GM12878 (cell line): ENCODE measurements around the gene ABCG4. TPM values are rescaled to one million over a fixed set of nuclear protein-coding genes. Genes with fewer than 3 reads are reported as not detected.

Source experiments
- ATAC-seq: fragments of 200-7000 bp; cut with Tn5 transposase; 3 replicates; pipeline ENCODE4 v1.9.1; 2020; ENCODE audit warnings: mild to moderate bottlenecking, moderate library complexity
- BruUV-seq: library from RNA; stranded (reverse); fragments of 400-500 nt; replicated peaks from 2 replicates; lab custom pipeline; 2021; lab: Mats Ljungman, UMichigan
- CTCF ChIA-PET: fragments of 300-600 bp; sonication (Branson Sonifier 250); formaldehyde crosslinking; extraction: SDS; loops from one replicate; lab custom pipeline; 2021; ENCODE audit warnings: inconsistent platforms; lab: Yijun Ruan, JAX
- POLR2A ChIA-PET: fragments of 350-600 bp; formaldehyde crosslinking; extraction: SDS; loops from one replicate; lab custom pipeline; 2021; ENCODE audit warnings: inconsistent platforms; lab: Charles Lee
- RAD21 ChIA-PET: fragments of 300-600 bp; sonication (Branson Sonifier 250); formaldehyde crosslinking; loops from one replicate; lab custom pipeline; 2023; ENCODE audit warnings: antibody characterized with exemption; ENCODE audit not compliant: unreplicated experiment; lab: Charles Lee
- SMC1A ChIA-PET: fragments of 300-600 bp; sonication (Branson Sonifier 250); formaldehyde crosslinking; loops from one replicate; lab custom pipeline; 2023; ENCODE audit not compliant: unreplicated experiment, uncharacterized antibody; lab: Charles Lee
- DNase-seq: peaks from one replicate; pipeline ENCODE4 v3.0.0-alpha.2; 2011; ENCODE audit warnings: low read depth, low spot score
- FAIRE-seq: peaks from 3 replicates; lab custom pipeline; 2011; peaks lifted over from hg19 to GRCh38; lab: Jason Lieb, UNC
- H2AFZ ChIP-seq: 2 replicates; pipeline ENCODE4 v1.6.0; 2011; ENCODE audit warnings: low read depth, low read length, control low read depth; ENCODE audit not compliant: control insufficient read depth
- H3K27ac ChIP-seq: 2 replicates; pipeline ENCODE4 v1.5.1; 2011; ENCODE audit warnings: control low read depth; ENCODE audit not compliant: control insufficient read depth, insufficient read depth
- H3K27me3 ChIP-seq, 2 experiments: replicated peaks in 1 of 2; 2 replicates each; pipeline versions ENCODE4 v1.6.0 to v1.6.1; 2011; ENCODE audit warnings: low read length in 1 of 2; ENCODE audit not compliant: control insufficient read depth in 2 of 2, insufficient read depth in 2 of 2
- H3K36me3 ChIP-seq, 2 experiments: 2 replicates each; pipeline ENCODE4 v1.5.1; 2011; ENCODE audit warnings: low read length in 1 of 2; ENCODE audit not compliant: control insufficient read depth in 2 of 2, insufficient read depth in 2 of 2
- H3K4me1 ChIP-seq: 2 replicates; pipeline ENCODE4 v1.6.1; 2011; ENCODE audit warnings: mild to moderate bottlenecking, low read length, moderate library complexity, mixed read lengths; ENCODE audit not compliant: control insufficient read depth, insufficient read depth
- H3K4me2 ChIP-seq: 2 replicates; pipeline ENCODE4 v1.6.0; 2011; ENCODE audit warnings: control low read depth; ENCODE audit not compliant: control insufficient read depth, insufficient read depth
- H3K4me3 ChIP-seq: fragments of 200-600 bp; sonication (generic); 2 replicates; pipeline ENCODE4 v1.5.1; 2016
- H3K79me2 ChIP-seq: 2 replicates; pipeline ENCODE4 v1.6.0; 2011; ENCODE audit warnings: low read length; ENCODE audit not compliant: control insufficient read depth, insufficient read depth
- H3K9ac ChIP-seq: 2 replicates; pipeline ENCODE4 v1.8.0; 2011; ENCODE audit warnings: low read length, control low read depth, mixed read lengths; ENCODE audit not compliant: control insufficient read depth, insufficient read depth
- H3K9me3 ChIP-seq: replicated peaks from 3 replicates; pipeline ENCODE4 v1.5.1; 2011; ENCODE audit warnings: mild to moderate bottlenecking, low read length; ENCODE audit not compliant: control insufficient read depth, insufficient read depth
- H4K20me1 ChIP-seq: 2 replicates; pipeline ENCODE4 v1.6.0; 2011; ENCODE audit not compliant: control insufficient read depth, insufficient read depth
- CHD1 ChIP-seq: IDR thresholded peaks from 2 replicates; pipeline ENCODE4 v1.6.1; 2012; ENCODE audit warnings: low read depth, low read length, improper control_type of control experiment
- E2F4 ChIP-seq: IDR thresholded peaks from 2 replicates; pipeline ENCODE4 v1.6.1; 2012; ENCODE audit warnings: low read depth, low read length, improper control_type of control experiment
- EP300 ChIP-seq, 2 experiments: fragments of 150-350 bp in 1 of 2; IDR thresholded peaks; 2 replicates each; pipeline ENCODE4 v1.6.1; 2011 to 2012; ENCODE audit warnings: low read depth in 2 of 2, low read length in 2 of 2, borderline replicate concordance in 1 of 2, improper control_type of control experiment in 1 of 2, inconsistent platforms in 1 of 2; ENCODE audit not compliant: control insufficient read depth in 1 of 2
- EZH2 ChIP-seq: IDR thresholded peaks from 2 replicates; pipeline ENCODE4 v1.6.1; 2012; ENCODE audit warnings: low read depth, mild to moderate bottlenecking, control low read depth, inconsistent platforms, low read length, borderline replicate concordance; ENCODE audit not compliant: control insufficient read depth
- FOXM1 ChIP-seq: IDR thresholded peaks from 2 replicates; pipeline ENCODE4 v1.6.1; 2012; ENCODE audit warnings: low read depth, mild to moderate bottlenecking, inconsistent platforms, low read length, moderate library complexity
- HCFC1 ChIP-seq: fragments of 150-350 bp; IDR thresholded peaks from 2 replicates; pipeline ENCODE4 v1.6.1; 2014; ENCODE audit warnings: low read length
- JUND ChIP-seq: IDR thresholded peaks from 2 replicates; pipeline ENCODE4 v1.6.1; 2012; ENCODE audit warnings: low read depth, mild to moderate bottlenecking, low read length, improper control_type of control experiment, moderate library complexity
- NRF1 ChIP-seq: conservative IDR thresholded peaks from 2 replicates; pipeline ENCODE4 v1.6.1; 2011; ENCODE audit warnings: mild to moderate bottlenecking, low read depth, low read length, improper control_type of control experiment
- TARDBP ChIP-seq: IDR thresholded peaks from 2 replicates; pipeline ENCODE4 v1.6.1; 2016; ENCODE audit warnings: borderline replicate concordance
- WGBS: methylation state at CpG from one replicate; pipeline ENCODE4 v1.1.6; 2016; ENCODE audit warnings: low lambda C conversion rate; ENCODE audit not compliant: insufficient replicate concordance, insufficient coverage; ENCODE audit errors: missing lambda C conversion rate; 5-methylcytosine and 5-hydroxymethylcytosine counted together
- in situ Hi-C: fragments of 300-500 bp; cut with MboI; formaldehyde crosslinking; loops from 9 replicates; pipeline ENCODE4 v1.14.3; 2018; ENCODE audit warnings: mixed read lengths
- intact Hi-C: fragments of 100-400 bp; cut with micrococcal nuclease; formaldehyde crosslinking; loops from one replicate; pipeline ENCODE4 v1.14.2; 2022; ENCODE audit not compliant: unreplicated experiment
- polyA plus RNA-seq, 11 experiments: library from polyadenylated mRNA; depleted of rRNA in 4 of 11; unstranded in 6 of 11; stranded (reverse) in 5 of 11; fragments of >200 nt; fragmentation: Nextera tagmentation in 4 of 11; fragmentation: Illumina TruSeq in 1 of 11; extraction: Ambion mirVana in 4 of 11; extraction: Trizol in 1 of 11; gene quantifications; 1 replicate in 1 of 11; 2 replicates in 10 of 11; pipeline versions ENCODE4 v1.2.1 to v1.2.3, GENCODE V29; 2011 to 2016; ENCODE audit warnings: inconsistent platforms in 2 of 11, missing spikeins in 2 of 11, low read depth in 1 of 11
- total RNA-seq, 4 experiments: library from RNA; depleted of rRNA in 3 of 4; stranded (reverse); fragments of >200 nt in 3 of 4; fragmentation: Illumina TruSeq in 1 of 4; extraction: Trizol in 1 of 4; gene quantifications; 2 replicates each; pipeline versions ENCODE4 v1.2.1 to v1.2.3, GENCODE V29; 2013 to 2021
- TF ChIP-seq, protein P1 (sequence below): fragments of 450-650 bp; IDR thresholded peaks from 2 replicates; pipeline ENCODE4 v1.6.1; 2016; ENCODE audit warnings: mild to moderate bottlenecking

ABCG4 gene
- total and polyA plus RNA-seq, 10 of the 15 experiments (the other 5 are each of a cell fraction or from before 2014, with no cell fraction given): not detected

- ATAC-seq: no peak
- WGBS: 50% methylated on average over 2 of the region's 2 CpGs
- Histone ChIP-seq H3K9ac (peak overlapping the region; percentile 82), H3K27me3 (no peaks in the 10 kb centered on the region), H3K79me2 (peaks cover 26% of the 10 kb centered on the region), H2AFZ (peak overlapping the region; percentile 76; the same call in 1 of the 2 replicates), H3K4me3 (peak overlapping the region; percentile 96; the same call in 1 of the 2 replicates), H3K4me1 (peaks cover 19% of the 10 kb centered on the region), H3K4me2 (peak overlapping the region; percentile 86), H4K20me1 (no peaks in the 10 kb centered on the region), H3K36me3 (peaks cover 17 to 19% of the 10 kb centered on the region in 2 experiments), H3K27ac (peak overlapping the region; percentile 20), H3K9me3 (no peaks in the 10 kb centered on the region)
- ChIA-PET CTCF (interaction anchor here (0.8 to 1.9 kb wide), 12 partner anchors 9 to 215 kb away, joined by 3 to 10 read pairs (median 4); partner anchors contain the start of genes HINFP and TRAPPC4), RAD21 (interaction anchor here (0.8 to 1.5 kb wide), 4 partner anchors 9 to 88 kb away, joined by 3 to 7 read pairs (median 4); partner anchors contain the start of genes HINFP and HMBS), SMC1A (interaction anchor here (0.7 to 2.6 kb wide), 7 partner anchors 10 to 216 kb away, joined by 3 to 32 read pairs (median 3); partner anchors contain the start of genes HINFP and VPS11), POLR2A (interaction anchor here (0.5 to 7.2 kb wide), 9 partner anchors 12 to 220 kb away, joined by 3 to 76 read pairs (median 4); partner anchors contain the start of genes CBL, HINFP, HMBS and VPS11)
- BruUV-seq: no TSS peak
- DNase-seq: no peak
- in situ Hi-C loops (no loop called here), intact Hi-C loops (loop anchor here (5.0 kb wide), 1 partner anchor 88 kb away; no protein-coding TSS in a partner anchor)
- no peak for FAIRE-seq
- TF ChIP-seq, protein P1, sequence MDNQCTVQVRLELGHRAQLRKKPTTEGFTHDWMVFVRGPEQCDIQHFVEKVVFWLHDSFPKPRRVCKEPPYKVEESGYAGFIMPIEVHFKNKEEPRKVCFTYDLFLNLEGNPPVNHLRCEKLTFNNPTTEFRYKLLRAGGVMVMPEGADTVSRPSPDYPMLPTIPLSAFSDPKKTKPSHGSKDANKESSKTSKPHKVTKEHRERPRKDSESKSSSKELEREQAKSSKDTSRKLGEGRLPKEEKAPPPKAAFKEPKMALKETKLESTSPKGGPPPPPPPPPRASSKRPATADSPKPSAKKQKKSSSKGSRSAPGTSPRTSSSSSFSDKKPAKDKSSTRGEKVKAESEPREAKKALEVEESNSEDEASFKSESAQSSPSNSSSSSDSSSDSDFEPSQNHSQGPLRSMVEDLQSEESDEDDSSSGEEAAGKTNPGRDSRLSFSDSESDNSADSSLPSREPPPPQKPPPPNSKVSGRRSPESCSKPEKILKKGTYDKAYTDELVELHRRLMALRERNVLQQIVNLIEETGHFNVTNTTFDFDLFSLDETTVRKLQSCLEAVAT: no peak
- TF ChIP-seq FOXM1 (no peak), CHD1 (no peak), EZH2 (no peak), NRF1 (no peak), E2F4 (no peak), EP300 (IDR thresholded peaks at IDR 0.05; ENCODE audit: borderline replicate concordance in 1 of 2, control insufficient read depth in 1 of 2, low read depth in 2 of 2, low read length in 2 of 2) (no peak), HCFC1 (no peak), TARDBP (no peak), JUND (no peak)
Measured at GRCh38 chr11:119108857-119109221, 40.0 kb upstream of the ABCG4 start.
